Loucy (cell line): ENCODE results near the gene STXBP6.

ENCODE experiments used
- H2AFZ ChIP-seq: fragments of 200-600 bp; sonication (generic); 2 replicates; pipeline ENCODE4 v1.6.0; 2016; ENCODE audit warnings: antibody characterized with exemption, mild to moderate bottlenecking, low read length, moderate library complexity
- H3F3A ChIP-seq: fragments of 200-600 bp; 2 replicates; pipeline ENCODE4 v1.6.0; 2016; ENCODE audit warnings: antibody characterized with exemption, low read depth, mild to moderate bottlenecking
- H3K27me3 ChIP-seq: fragments of 200-600 bp; sonication (generic); 2 replicates; pipeline ENCODE4 v1.6.1; 2014; ENCODE audit warnings: low read length, mild to moderate bottlenecking; ENCODE audit not compliant: insufficient read depth, poor library complexity, severe bottlenecking
- H3K36me3 ChIP-seq: fragments of 200-600 bp; sonication (generic); 2 replicates; pipeline ENCODE4 v1.6.1; 2016; ENCODE audit warnings: low read length; ENCODE audit not compliant: insufficient read depth
- H3K4me1 ChIP-seq: fragments of 200-600 bp; sonication (generic); 2 replicates; pipeline ENCODE4 v1.5.1; 2014; ENCODE audit warnings: low read length, mild to moderate bottlenecking; ENCODE audit not compliant: insufficient read depth, poor library complexity, severe bottlenecking
- H3K4me2 ChIP-seq: fragments of 200-600 bp; sonication (generic); 2 replicates; pipeline ENCODE4 v1.6.0; 2014; ENCODE audit warnings: antibody characterized with exemption, low read length, low read depth, mild to moderate bottlenecking; ENCODE audit not compliant: poor library complexity, severe bottlenecking
- H3K4me3 ChIP-seq: fragments of 200-600 bp; sonication (generic); 2 replicates; pipeline ENCODE4 v1.5.1; 2014; ENCODE audit warnings: low read length, mild to moderate bottlenecking, mixed read lengths; ENCODE audit not compliant: poor library complexity, severe bottlenecking
- H3K79me2 ChIP-seq: fragments of 200-600 bp; sonication (generic); 2 replicates; pipeline ENCODE4 v1.6.1; 2014; ENCODE audit warnings: low read length; ENCODE audit not compliant: insufficient read depth
- H3K9ac ChIP-seq: fragments of 200-600 bp; sonication (generic); 2 replicates; pipeline ENCODE4 v1.6.0; 2014; ENCODE audit warnings: mild to moderate bottlenecking, low read depth, low read length, moderate library complexity; ENCODE audit not compliant: poor library complexity, severe bottlenecking
- H3K9me2 ChIP-seq: fragments of 200-600 bp; sonication (generic); replicated peaks from 2 replicates; pipeline ENCODE4 v1.6.1; 2016; ENCODE audit warnings: low read depth, low read length, mixed read lengths
- H3K9me3 ChIP-seq: fragments of 200-600 bp; sonication (generic); 2 replicates; pipeline ENCODE4 v1.6.1; 2014; ENCODE audit warnings: mild to moderate bottlenecking, antibody characterized with exemption, low read length, low read depth; ENCODE audit not compliant: insufficient read depth
- H4K20me1 ChIP-seq: fragments of 200-600 bp; sonication (generic); 2 replicates; pipeline ENCODE4 v1.6.0; 2014; ENCODE audit warnings: antibody characterized with exemption, low read length, mild to moderate bottlenecking; ENCODE audit not compliant: insufficient read depth, poor library complexity, severe bottlenecking
- EZH2phosphoT487 ChIP-seq: fragments of 200-600 bp; IDR thresholded peaks from 2 replicates; pipeline ENCODE4 v1.6.1; 2018; ENCODE audit warnings: antibody characterized with exemption, mild to moderate bottlenecking, moderate library complexity, borderline replicate concordance
- TF ChIP-seq, protein P1 (sequence below): fragments of 200-600 bp; sonication (generic); conservative IDR thresholded peaks from 2 replicates; pipeline ENCODE4 v1.5.1; 2014; ENCODE audit warnings: mild to moderate bottlenecking, antibody characterized with exemption, low read length

Gene STXBP6

DNA sequence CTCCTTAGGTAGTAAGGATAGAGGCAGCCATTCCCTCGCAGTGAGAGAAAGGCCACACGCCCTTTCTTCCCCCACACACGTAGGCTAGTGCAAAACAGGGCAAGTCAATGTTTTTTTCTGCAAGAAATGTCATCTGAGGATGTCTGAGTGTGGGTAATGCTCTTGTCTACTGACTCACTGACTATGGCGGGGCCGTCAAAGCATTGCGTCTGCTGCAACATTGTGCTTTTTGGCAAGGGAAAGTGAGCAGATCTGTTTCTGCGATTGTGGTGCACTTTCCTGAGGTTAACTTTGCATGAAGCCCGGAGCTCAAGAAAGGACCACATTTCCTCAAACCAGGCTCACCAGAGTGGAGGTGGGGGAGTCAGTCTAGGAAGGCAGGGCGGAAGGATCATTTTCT, 234.4 kb downstream of the STXBP6 start:
- Histone ChIP-seq H3F3A (peaks cover 4% of the 10 kb centered on the region; the same call in 1 of the 2 replicates), H3K9me3 (no peaks in the 10 kb centered on the region), H3K27me3 (no peaks in the 10 kb centered on the region), H3K36me3 (no peaks in the 10 kb centered on the region), H4K20me1 (no peaks in the 10 kb centered on the region), H3K9me2 (no peaks in the 10 kb centered on the region), H3K4me1 (peaks cover 47% of the 10 kb centered on the region), H3K4me2 (no peak overlapping the region), H3K9ac (no peak overlapping the region), H3K79me2 (no peaks in the 10 kb centered on the region), H2AFZ (no peak overlapping the region), H3K4me3 (no peak overlapping the region)
- no peak for TF ChIP-seq EZH2phosphoT487
- TF ChIP-seq, protein P1, sequence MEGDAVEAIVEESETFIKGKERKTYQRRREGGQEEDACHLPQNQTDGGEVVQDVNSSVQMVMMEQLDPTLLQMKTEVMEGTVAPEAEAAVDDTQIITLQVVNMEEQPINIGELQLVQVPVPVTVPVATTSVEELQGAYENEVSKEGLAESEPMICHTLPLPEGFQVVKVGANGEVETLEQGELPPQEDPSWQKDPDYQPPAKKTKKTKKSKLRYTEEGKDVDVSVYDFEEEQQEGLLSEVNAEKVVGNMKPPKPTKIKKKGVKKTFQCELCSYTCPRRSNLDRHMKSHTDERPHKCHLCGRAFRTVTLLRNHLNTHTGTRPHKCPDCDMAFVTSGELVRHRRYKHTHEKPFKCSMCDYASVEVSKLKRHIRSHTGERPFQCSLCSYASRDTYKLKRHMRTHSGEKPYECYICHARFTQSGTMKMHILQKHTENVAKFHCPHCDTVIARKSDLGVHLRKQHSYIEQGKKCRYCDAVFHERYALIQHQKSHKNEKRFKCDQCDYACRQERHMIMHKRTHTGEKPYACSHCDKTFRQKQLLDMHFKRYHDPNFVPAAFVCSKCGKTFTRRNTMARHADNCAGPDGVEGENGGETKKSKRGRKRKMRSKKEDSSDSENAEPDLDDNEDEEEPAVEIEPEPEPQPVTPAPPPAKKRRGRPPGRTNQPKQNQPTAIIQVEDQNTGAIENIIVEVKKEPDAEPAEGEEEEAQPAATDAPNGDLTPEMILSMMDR, result no peak

DNA sequence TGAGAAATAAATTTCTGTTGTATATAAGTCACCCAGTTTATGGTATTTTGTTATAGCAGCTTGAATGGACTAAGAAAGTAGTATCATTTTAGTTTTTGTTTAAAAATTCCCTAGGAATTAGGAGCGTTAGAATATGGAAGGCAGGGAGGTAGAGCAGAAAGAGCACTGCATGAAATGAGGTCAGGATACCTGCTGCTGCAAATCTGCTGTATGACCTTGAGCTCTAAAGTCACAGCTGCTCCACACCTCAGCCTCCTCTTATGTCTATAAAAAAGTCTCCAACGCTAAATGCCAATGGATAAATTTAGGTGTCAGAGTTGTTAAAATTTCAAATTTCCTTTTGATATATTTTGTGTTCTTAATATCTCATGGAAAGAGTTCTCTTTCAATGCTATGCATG, 235.0 kb downstream of the STXBP6 start:
- Histone ChIP-seq H3K36me3 (no peaks in the 10 kb centered on the region), H4K20me1 (no peaks in the 10 kb centered on the region), H3K4me2 (no peak overlapping the region), H3K79me2 (no peaks in the 10 kb centered on the region), H3K9ac (no peak overlapping the region), H3K4me3 (no peak overlapping the region), H3F3A (peaks cover 4% of the 10 kb centered on the region; the same call in 1 of the 2 replicates), H3K4me1 (peaks cover 42% of the 10 kb centered on the region), H3K27me3 (no peaks in the 10 kb centered on the region), H2AFZ (no peak overlapping the region), H3K9me2 (no peaks in the 10 kb centered on the region), H3K9me3 (no peaks in the 10 kb centered on the region)
- TF ChIP-seq EZH2phosphoT487, result no peak
- TF ChIP-seq, protein P1, result no peak

DNA sequence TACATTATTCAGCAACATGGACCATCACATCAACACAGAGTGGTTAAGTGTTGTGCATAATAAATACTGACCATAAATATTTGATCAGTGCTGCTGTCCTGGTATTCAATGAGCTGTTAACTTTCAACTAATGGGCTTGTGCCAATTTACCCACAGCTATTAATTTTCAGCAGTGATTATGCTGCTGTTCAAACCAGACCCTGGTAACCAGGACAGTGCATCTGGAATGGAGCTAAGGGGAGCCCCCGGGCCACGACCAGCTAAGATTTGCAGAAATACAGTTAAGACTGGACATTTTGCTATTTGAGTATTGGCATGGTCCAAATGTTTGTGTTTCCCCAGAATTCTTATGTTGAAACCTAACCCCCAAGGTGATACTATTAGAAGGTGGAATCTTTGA, 235.6 kb downstream of the STXBP6 start:
- Histone ChIP-seq H3K36me3 (no peaks in the 10 kb centered on the region), H3K79me2 (no peaks in the 10 kb centered on the region), H4K20me1 (no peaks in the 10 kb centered on the region), H3K4me2 (no peak overlapping the region), H3F3A (peaks cover 4% of the 10 kb centered on the region; the same call in 1 of the 2 replicates), H3K4me3 (no peak overlapping the region), H2AFZ (no peak overlapping the region), H3K9me2 (no peaks in the 10 kb centered on the region), H3K9ac (no peak overlapping the region), H3K4me1 (peaks cover 38% of the 10 kb centered on the region), H3K27me3 (no peaks in the 10 kb centered on the region), H3K9me3 (no peaks in the 10 kb centered on the region)
- no peak for TF ChIP-seq EZH2phosphoT487

DNA sequence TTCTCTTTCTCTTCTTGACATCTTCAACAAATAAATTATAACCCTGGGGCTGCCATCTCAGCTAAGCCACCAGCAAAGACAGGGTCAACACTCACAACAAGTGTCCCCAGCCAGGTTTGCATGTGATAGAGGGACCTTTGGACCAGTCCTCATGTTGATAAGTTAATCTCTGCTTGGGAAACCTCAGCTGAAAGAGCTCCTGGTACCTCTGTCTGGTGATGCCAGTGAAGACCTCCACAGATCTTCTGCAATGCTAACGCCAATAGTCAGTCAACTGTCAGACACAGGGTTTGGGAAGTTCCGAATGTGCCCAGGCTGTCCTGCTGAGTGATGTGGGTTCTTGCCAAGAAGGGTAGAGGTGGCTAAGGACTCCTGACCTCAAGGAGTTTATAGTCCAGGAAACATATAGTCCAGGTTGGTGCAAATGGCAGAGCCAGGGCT, 236.1 kb downstream of the STXBP6 start:
- Histone ChIP-seq H4K20me1 (no peaks in the 10 kb centered on the region), H3F3A (peaks cover 4% of the 10 kb centered on the region; the same call in 1 of the 2 replicates), H3K9ac (no peak overlapping the region), H2AFZ (no peak overlapping the region), H3K9me3 (no peaks in the 10 kb centered on the region), H3K4me1 (peaks cover 38% of the 10 kb centered on the region), H3K4me2 (no peak overlapping the region), H3K4me3 (no peak overlapping the region), H3K27me3 (no peaks in the 10 kb centered on the region), H3K36me3 (no peaks in the 10 kb centered on the region), H3K79me2 (no peaks in the 10 kb centered on the region), H3K9me2 (no peaks in the 10 kb centered on the region)
- TF ChIP-seq EZH2phosphoT487, result no peak
- TF ChIP-seq, protein P1, result no peak
